Mesodermal cell (in vitro differentiated cells): ENCODE measurements around the gene LRP1B. TPM values are rescaled to one million over a fixed set of nuclear protein-coding genes. Genes with fewer than 3 reads are reported as not detected.

ENCODE experiments used
- H3K27ac ChIP-seq: 2 replicates; pipeline ENCODE4 v1.7.0; 2013; ENCODE audit warnings: mild to moderate bottlenecking, low read depth, low read length, moderate library complexity; ENCODE audit not compliant: severe bottlenecking
- H3K36me3 ChIP-seq: 2 replicates; pipeline ENCODE4 v1.7.1; 2013; ENCODE audit warnings: mild to moderate bottlenecking, low read length, moderate library complexity; ENCODE audit not compliant: control insufficient read depth, insufficient read depth
- H3K4me1 ChIP-seq: one replicate; pipeline ENCODE4 v1.7.1; 2013; ENCODE audit warnings: mild to moderate bottlenecking, low read length; ENCODE audit not compliant: insufficient read depth, control insufficient read depth, poor library complexity, severe bottlenecking
- H3K4me3 ChIP-seq: 2 replicates; pipeline ENCODE4 v1.7.0; 2013; ENCODE audit warnings: low read length, control low read depth, mild to moderate bottlenecking; ENCODE audit not compliant: insufficient read depth, poor library complexity, severe bottlenecking; ENCODE audit errors: extremely low read depth
- H3K9me3 ChIP-seq: 2 replicates; pipeline ENCODE4 v1.7.1; 2013; ENCODE audit warnings: mild to moderate bottlenecking, low read length, moderate library complexity; ENCODE audit not compliant: control insufficient read depth
- WGBS, 2 experiments: methylation state at CpG; one replicate each; pipeline ENCODE4 v1.1.5; 2013; ENCODE audit warnings: missing lambda C conversion rate in 2 of 2; ENCODE audit not compliant: insufficient coverage in 2 of 2; 5-methylcytosine and 5-hydroxymethylcytosine counted together
- polyA plus RNA-seq, 2 experiments: library from polyadenylated mRNA; stranded (reverse); fragments of 50-300 nt; gene quantifications; one replicate each; pipeline ENCODE4 v1.2.3, GENCODE V29; 2013

Gene LRP1B
- 5.0 TPM for polyA plus RNA-seq (2013, experiment 1 of 2)
- polyA plus RNA-seq (2013, experiment 2 of 2) = 4.7 TPM

GRCh38 chr2:142131010-142131669, at the start of gene LRP1B:
Gene LRP1B (minus strand): TSS chr2:142131016. CDS start chr2:142130729, 287 bp downstream.
- Histone ChIP-seq H3K4me3 (peak within 1 kb of the TSS; percentile 50), H3K9me3 (no peaks in the 10 kb centered on the region), H3K27ac (peak within 1 kb of the TSS; percentile 60), H3K4me1 (no peaks in the 10 kb centered on the region), H3K36me3 (no peaks in the 10 kb centered on the region)
- WGBS, 2 experiments = 2 to 3% methylated on average over 10 to 12 of the region's 21 CpGs

GRCh38 chr2:142179686-142180085, 48.9 kb upstream of the LRP1B start:
- Histone ChIP-seq H3K9me3 (peaks cover 8% of the 10 kb centered on the region), H3K36me3 (no peaks in the 10 kb centered on the region), H3K4me3 (no peak overlapping the region), H3K27ac (no peak overlapping the region), H3K4me1 (no peaks in the 10 kb centered on the region)
- 80% methylated on average over 1 of the region's 1 CpG; no CpG with 5 or more reads in 1 of the 2 experiments for WGBS, 2 experiments

GRCh38 chr2:142178604-142179003, 47.8 kb upstream of the LRP1B start:
- H3K36me3 ChIP-seq = no peaks in the 10 kb centered on the region
- peaks cover 4% of the 10 kb centered on the region for H3K9me3 ChIP-seq
- no peak overlapping the region for H3K4me3 ChIP-seq
- no peak overlapping the region for H3K27ac ChIP-seq
- WGBS, 2 experiments = 71 to 100% methylated on average over 1 of the region's 1 CpG
- no peaks in the 10 kb centered on the region for H3K4me1 ChIP-seq

GRCh38 chr2:142176941-142177340, 46.1 kb upstream of the LRP1B start:
- no CpG with 5 or more reads among the region's 1 CpG for WGBS, 2 experiments
- Histone ChIP-seq H3K36me3 (no peaks in the 10 kb centered on the region), H3K9me3 (no peaks in the 10 kb centered on the region), H3K4me3 (no peak overlapping the region), H3K27ac (no peak overlapping the region), H3K4me1 (no peaks in the 10 kb centered on the region)

GRCh38 chr2:142175813-142176338, 45.1 kb upstream of the LRP1B start:
- whole genome bisulfite sequencing, 2 experiments = 89 to 100% methylated on average over 1 of the region's 1 CpG

GRCh38 chr2:142174176-142174575, 43.4 kb upstream of the LRP1B start:
- no peak overlapping the region for H3K27ac ChIP-seq
- no peaks in the 10 kb centered on the region for H3K36me3 ChIP-seq
- H3K4me3 ChIP-seq = no peak overlapping the region
- no peaks in the 10 kb centered on the region for H3K4me1 ChIP-seq
- H3K9me3 ChIP-seq = no peaks in the 10 kb centered on the region
- WGBS, 2 experiments = no CpG with 5 or more reads among the region's 1 CpG

More at GRCh38 chr2:142175813-142176338, 45.1 kb upstream of the LRP1B start:
- no peak overlapping the region for H3K4me3 ChIP-seq
- H3K36me3 ChIP-seq = no peaks in the 10 kb centered on the region
- H3K27ac ChIP-seq = no peak overlapping the region
- H3K4me1 ChIP-seq = no peaks in the 10 kb centered on the region
- no peaks in the 10 kb centered on the region for H3K9me3 ChIP-seq

GRCh38 chr2:142170847-142171246, 40.0 kb upstream of the LRP1B start:
- no peaks in the 10 kb centered on the region for H3K36me3 ChIP-seq
- H3K4me1 ChIP-seq = no peaks in the 10 kb centered on the region
- H3K9me3 ChIP-seq = no peaks in the 10 kb centered on the region
- no peak overlapping the region for H3K4me3 ChIP-seq
- no peak overlapping the region for H3K27ac ChIP-seq
- WGBS, 2 experiments = 92 to 100% methylated on average over 2 of the region's 2 CpGs

GRCh38 chr2:142165790-142166189, 35.0 kb upstream of the LRP1B start:
- H3K36me3 ChIP-seq = no peaks in the 10 kb centered on the region
- no peaks in the 10 kb centered on the region for H3K9me3 ChIP-seq
- WGBS, 2 experiments = 45 to 71% methylated on average over 2 to 3 of the region's 3 CpGs
- H3K4me3 ChIP-seq = no peak overlapping the region
- no peak overlapping the region for H3K27ac ChIP-seq
- H3K4me1 ChIP-seq = no peaks in the 10 kb centered on the region

- H3K27ac ChIP-seq = no peak overlapping the region
- H3K9me3 ChIP-seq = no peaks in the 10 kb centered on the region
- H3K4me1 ChIP-seq = no peaks in the 10 kb centered on the region
- no peak overlapping the region for H3K4me3 ChIP-seq
- no peaks in the 10 kb centered on the region for H3K36me3 ChIP-seq
- WGBS, 2 experiments = no CpG with 5 or more reads among the region's 1 CpG
Measured at GRCh38 chr2:142153601-142154000, 22.8 kb upstream of the LRP1B start.

GRCh38 chr2:142150453-142150852, 19.6 kb upstream of the LRP1B start:
- Histone ChIP-seq H3K36me3 (no peaks in the 10 kb centered on the region), H3K4me3 (no peak overlapping the region), H3K27ac (no peak overlapping the region), H3K4me1 (no peaks in the 10 kb centered on the region), H3K9me3 (no peaks in the 10 kb centered on the region)
- WGBS, 2 experiments = no CpG with 5 or more reads among the region's 1 CpG

- Histone ChIP-seq H3K36me3 (no peaks in the 10 kb centered on the region), H3K27ac (no peak overlapping the region), H3K9me3 (no peaks in the 10 kb centered on the region), H3K4me3 (no peak overlapping the region), H3K4me1 (no peaks in the 10 kb centered on the region)
- 100% methylated on average over 1 to 2 of the region's 2 CpGs for WGBS, 2 experiments
Measured at GRCh38 chr2:142144547-142144946, 13.7 kb upstream of the LRP1B start.
